ENCODE measurements around the gene SPATA31E1.
"Not testable (repeated sequence)": the region's sequence is repeated elsewhere in the genome, so short reads cannot be mapped to it uniquely, and the experiment has no call there.

- not testable (repeated sequence) for TF ChIP-seq POLR2A (IDR thresholded peaks at IDR 0.05; ENCODE audit: low read depth, low read length); POLR2AphosphoS5 (IDR thresholded peaks at IDR 0.05; ENCODE audit: low read depth, low read length); TAF1 (IDR thresholded peaks at IDR 0.05; ENCODE audit: borderline replicate concordance, low read depth, low read length)
Measured at GRCh38 chr9:87921561-87921960, 38.9 kb downstream of the SPATA31E1 start.

All from GM12892 (cell line).